ENCODE results near the gene SCAF1. TPM values are rescaled to one million over a fixed set of nuclear protein-coding genes. Genes with fewer than 3 reads are reported as not detected.

Gene SCAF1
- total RNA-seq, 4 donors from 2014 or later: 8.8 to 76.9 (median 11.4) TPM

- intact Hi-C loops (cut with DNase I; ENCODE audit: low total_unique reads): no loop called here
- Histone ChIP-seq H3K4me3 (no peak overlapping the region), H3K36me3 (no peaks in the 10 kb centered on the region), H3K27me3 (no peaks in the 10 kb centered on the region), H3K9me3 (no peaks in the 10 kb centered on the region), H3K27ac (peak overlapping the region in 1 of 2 donors; percentile 8), H3K4me1 (peaks cover 0 to 7% of the 10 kb centered on the region in 2 donors)
- no peak for TF ChIP-seq POLR2A (IDR thresholded peaks at IDR 0.05)
- no peak for DNase-seq
Measured at GRCh38 chr19:49686503-49687088, 44.6 kb downstream of the SCAF1 start.

GRCh38 chr19:49687150-49687549 is 45.1 kb downstream of the SCAF1 start:
- peak overlapping the region in 1 of 2 donors; percentile 71 for H3K27ac ChIP-seq
- H3K27me3 ChIP-seq: no peaks in the 10 kb centered on the region
- TF ChIP-seq POLR2A (IDR thresholded peaks at IDR 0.05): no peak
- TF ChIP-seq CTCF (IDR thresholded peaks at IDR 0.05): no peak
- no peaks in the 10 kb centered on the region for H3K36me3 ChIP-seq
- intact Hi-C loops (cut with DNase I; ENCODE audit: low total_unique reads): no loop called here
- DNase-seq: no peak
- peaks cover 0 to 7% of the 10 kb centered on the region in 2 donors for H3K4me1 ChIP-seq
- H3K9me3 ChIP-seq: no peaks in the 10 kb centered on the region
- H3K4me3 ChIP-seq: no peak overlapping the region

- H3K4me1 ChIP-seq: peaks cover 0 to 7% of the 10 kb centered on the region in 2 donors
- intact Hi-C loops (cut with DNase I; ENCODE audit: low total_unique reads): no loop called here
- no peak overlapping the region for H3K4me3 ChIP-seq
Measured at GRCh38 chr19:49687566-49688316, 45.7 kb downstream of the SCAF1 start.

GRCh38 chr19:49688531-49689132 is 46.6 kb downstream of the SCAF1 start:
- intact Hi-C loops (cut with DNase I; ENCODE audit: low total_unique reads): no loop called here
- H3K36me3 ChIP-seq: no peaks in the 10 kb centered on the region
- H3K4me3 ChIP-seq: no peak overlapping the region
- peaks cover 0 to 7% of the 10 kb centered on the region in 2 donors for H3K4me1 ChIP-seq
- no peaks in the 10 kb centered on the region for H3K27me3 ChIP-seq
- DNase-seq: no peak
- no peak for TF ChIP-seq CTCF (IDR thresholded peaks at IDR 0.05)
- no peak for TF ChIP-seq POLR2A (IDR thresholded peaks at IDR 0.05)
- H3K27ac ChIP-seq: peak overlapping the region; percentile 71 to 77
- H3K9me3 ChIP-seq: no peaks in the 10 kb centered on the region

More at GRCh38 chr19:49687566-49688316, 45.7 kb downstream of the SCAF1 start:
- peak overlapping the region; percentile 9 to 71 for H3K27ac ChIP-seq
- H3K9me3 ChIP-seq: no peaks in the 10 kb centered on the region
- no peak for DNase-seq
- H3K36me3 ChIP-seq: no peaks in the 10 kb centered on the region
- H3K27me3 ChIP-seq: no peaks in the 10 kb centered on the region
- TF ChIP-seq POLR2A (IDR thresholded peaks at IDR 0.05): no peak
- TF ChIP-seq CTCF (IDR thresholded peaks at IDR 0.05): no peak

DNA sequence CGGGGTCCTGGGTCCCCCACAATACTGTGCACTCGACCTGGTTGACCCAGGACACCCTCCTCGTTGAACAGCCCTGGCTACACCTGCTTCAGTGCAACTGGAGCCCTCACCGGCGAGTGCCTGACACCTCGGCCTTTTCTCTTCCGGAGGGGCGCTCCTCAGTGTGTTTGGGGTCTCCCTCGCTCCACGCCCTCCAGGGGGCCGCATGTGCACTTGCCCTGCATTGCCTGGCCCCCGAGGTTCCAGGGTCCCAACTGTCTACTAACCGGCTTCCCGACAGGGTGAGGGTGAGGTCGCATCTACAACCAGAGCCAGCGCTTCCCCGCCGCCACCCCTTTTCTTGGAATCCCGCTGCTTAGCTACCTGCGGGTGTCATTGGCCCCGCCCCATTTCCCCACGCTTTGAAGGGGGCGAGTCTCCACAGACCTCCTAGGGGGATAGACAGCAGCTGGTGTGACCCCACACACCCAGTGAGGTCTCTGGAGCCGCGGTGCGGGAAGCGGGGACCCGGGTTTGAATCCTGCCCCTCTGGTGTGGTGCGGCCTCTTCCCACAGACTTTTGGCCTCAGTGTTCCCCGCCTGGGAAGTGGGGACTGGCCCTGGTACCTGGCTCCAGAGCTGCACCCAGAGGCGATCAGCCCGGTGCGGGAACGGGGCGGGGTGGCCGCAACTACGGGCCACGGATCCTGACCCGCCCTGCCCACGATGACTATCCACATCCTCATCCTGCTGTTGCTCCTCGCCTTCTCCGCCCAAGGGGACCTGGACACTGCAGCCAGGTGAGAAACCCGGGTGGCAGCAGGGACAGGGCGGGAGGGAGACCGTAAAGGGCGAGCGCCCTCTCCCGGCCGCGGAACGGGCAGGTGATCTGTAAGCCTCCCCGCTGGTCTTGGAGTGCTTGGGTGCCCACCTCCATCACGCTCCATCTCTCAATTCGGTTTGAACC is 47.4 kb downstream of the SCAF1 start, which contains the start of gene ADM5:
TSS of gene ADM5 (plus strand) at position 462 of the 946 bp plus-strand sequence. CDS start at position 706, 244 bp downstream.
- intact Hi-C loops (cut with DNase I; ENCODE audit: low total_unique reads): no loop called here
- no peak for TF ChIP-seq POLR2A (IDR thresholded peaks at IDR 0.05)
- TF ChIP-seq CTCF (IDR thresholded peaks at IDR 0.05): peak; percentile 39 to 64 (median 49)
- Histone ChIP-seq H3K27ac (peak within 1 kb of the TSS; percentile 71 to 77), H3K27me3 (no peaks in the 10 kb centered on the region), H3K4me1 (peaks cover 0 to 7% of the 10 kb centered on the region in 2 donors), H3K9me3 (no peaks in the 10 kb centered on the region), H3K36me3 (no peaks in the 10 kb centered on the region), H3K4me3 (peak within 1 kb of the TSS; percentile 39 to 44)
- DNase-seq: peak in 1 of 2 donors; percentile 63

All from uterus (tissue), 4 donors.